Bronchial epithelial cell (primary cell): ENCODE data around the gene OR2S2. TPM values are rescaled to one million over a fixed set of nuclear protein-coding genes. Genes with fewer than 3 reads are reported as not detected.

Experiments used
- DNase-seq: peaks from one replicate; pipeline ENCODE4 v3.0.0-alpha.2; 2010; ENCODE audit warnings: low read depth
- FAIRE-seq: peaks from 2 replicates; lab custom pipeline; 2011; peaks lifted over from hg19 to GRCh38; lab: Jason Lieb, UNC
- H3K27me3 ChIP-seq: 2 replicates; pipeline ENCODE4 v1.5.1; 2011; ENCODE audit warnings: low read length; ENCODE audit not compliant: control insufficient read depth, insufficient read depth
- H3K36me3 ChIP-seq: 2 replicates; pipeline ENCODE4 v1.5.1; 2011; ENCODE audit warnings: low read length; ENCODE audit not compliant: control insufficient read depth, insufficient read depth
- H3K4me3 ChIP-seq: 2 replicates; pipeline ENCODE4 v1.5.1; 2011; ENCODE audit warnings: mild to moderate bottlenecking, low read depth, low read length, control low read depth
- CTCF ChIP-seq: IDR thresholded peaks from 2 replicates; pipeline ENCODE4 v1.5.1; 2011; ENCODE audit warnings: mild to moderate bottlenecking, moderate library complexity, low read length, control low read depth, inconsistent platforms; ENCODE audit not compliant: insufficient read depth, severe bottlenecking
- total RNA-seq: library from RNA; depleted of rRNA; stranded (reverse); fragments of >200 nt; gene quantifications from 2 replicates; pipeline ENCODE4 v1.2.1, GENCODE V29; 2014

OR2S2 gene
- total RNA-seq, 1 donor from 2014 or later: not detected

- DNase-seq: peak; percentile 64
- peak; percentile 75 for TF ChIP-seq CTCF
- H3K4me3 ChIP-seq: no peak overlapping the region
- H3K27me3 ChIP-seq: no peaks in the 10 kb centered on the region
- no peaks in the 10 kb centered on the region for H3K36me3 ChIP-seq
- no peak for FAIRE-seq
Measured at GRCh38 chr9:35945341-35946018, 12.5 kb downstream of the OR2S2 start.

- DNase-seq (no peak), FAIRE-seq (no peak)
- Histone ChIP-seq H3K27me3 (no peaks in the 10 kb centered on the region), H3K36me3 (no peaks in the 10 kb centered on the region), H3K4me3 (no peak overlapping the region)
- TF ChIP-seq CTCF: no peak
Measured at GRCh38 chr9:35944841-35945240, 13.1 kb downstream of the OR2S2 start.

GRCh38 chr9:35944173-35944572, 13.8 kb downstream of the OR2S2 start:
- TF ChIP-seq CTCF: no peak
- H3K36me3 ChIP-seq: no peaks in the 10 kb centered on the region
- H3K27me3 ChIP-seq: no peaks in the 10 kb centered on the region
- DNase-seq: no peak
- FAIRE-seq: no peak
- no peak overlapping the region for H3K4me3 ChIP-seq

GRCh38 chr9:35942286-35942685, 15.7 kb downstream of the OR2S2 start:
- no peak for DNase-seq
- Histone ChIP-seq H3K36me3 (no peaks in the 10 kb centered on the region), H3K27me3 (no peaks in the 10 kb centered on the region), H3K4me3 (no peak overlapping the region)
- TF ChIP-seq CTCF: no peak
- FAIRE-seq: no peak

GRCh38 chr9:35940458-35941407, 17.2 kb downstream of the OR2S2 start:
- FAIRE-seq (no peak), DNase-seq (no peak)
- no peak for TF ChIP-seq CTCF
- Histone ChIP-seq H3K4me3 (no peak overlapping the region), H3K36me3 (no peaks in the 10 kb centered on the region), H3K27me3 (no peaks in the 10 kb centered on the region)
